HepG2 (cell line): ENCODE measurements around the gene SNAPC4. TPM values are rescaled to one million over a fixed set of nuclear protein-coding genes. Genes with fewer than 3 reads are reported as not detected.

Source experiments
- AFF4 ChIP-seq: sonication (generic); formaldehyde crosslinking; IDR thresholded peaks from 2 replicates; pipeline ENCODE4 v1.4.0; 2020; ENCODE audit warnings: missing genetic modification reagents
- CHCHD3 ChIP-seq: sonication (generic); formaldehyde crosslinking; IDR thresholded peaks from 2 replicates; pipeline ENCODE4 v1.8.0; 2022; ENCODE audit warnings: mild to moderate bottlenecking, missing genetic modification reagents, moderate library complexity
- CHD2 ChIP-seq: IDR thresholded peaks from 2 replicates; pipeline ENCODE4 v1.6.1; 2011; ENCODE audit warnings: low read depth, low read length, improper control_type of control experiment
- HOXA9 ChIP-seq: sonication (generic); formaldehyde crosslinking; IDR thresholded peaks from 2 replicates; pipeline ENCODE4 v1.8.1; 2022; ENCODE audit warnings: missing genetic modification reagents, mild to moderate bottlenecking, moderate library complexity, borderline replicate concordance
- MIER3 ChIP-seq: IDR thresholded peaks from 2 replicates; pipeline ENCODE4 v1.6.1; 2016; ENCODE audit warnings: missing compliant biosample characterization, borderline replicate concordance
- NFKB2 ChIP-seq: sonication (generic); formaldehyde crosslinking; IDR thresholded peaks from 2 replicates; pipeline ENCODE4 v1.4.0; 2020; ENCODE audit warnings: missing genetic modification reagents, borderline replicate concordance
- NKX3-1 ChIP-seq: sonication (generic); formaldehyde crosslinking; IDR thresholded peaks from 2 replicates; pipeline ENCODE4 v1.5.0; 2020; ENCODE audit warnings: missing genetic modification reagents
- PHF8 ChIP-seq: sonication (generic); formaldehyde crosslinking; IDR thresholded peaks from 2 replicates; pipeline ENCODE4 v1.5.0; 2020; ENCODE audit warnings: missing genetic modification reagents
- PITX1 ChIP-seq: sonication (generic); formaldehyde crosslinking; IDR thresholded peaks from 2 replicates; pipeline ENCODE4 v1.5.1; 2020; ENCODE audit warnings: mild to moderate bottlenecking, missing genetic modification reagents
- RAD21 ChIP-seq: fragments of 450-650 bp; formaldehyde crosslinking; IDR thresholded peaks from 2 replicates; pipeline ENCODE4 v1.5.0; 2020; ENCODE audit warnings: mild to moderate bottlenecking
- TSC22D2 ChIP-seq: sonication (generic); formaldehyde crosslinking; IDR thresholded peaks from 2 replicates; pipeline ENCODE4 v1.5.1; 2020; ENCODE audit warnings: missing genetic modification reagents, mild to moderate bottlenecking, borderline replicate concordance
- ZBTB25 ChIP-seq: IDR thresholded peaks from 2 replicates; pipeline ENCODE4 v1.6.1; 2018; ENCODE audit warnings: missing genetic modification reagents
- ZNF318 ChIP-seq: sonication (generic); formaldehyde crosslinking; IDR thresholded peaks from 2 replicates; pipeline ENCODE4 v1.4.0; 2020; ENCODE audit warnings: mild to moderate bottlenecking, missing genetic modification reagents
- ZNF496 ChIP-seq: sonication (generic); formaldehyde crosslinking; IDR thresholded peaks from 2 replicates; pipeline ENCODE4 v1.8.1; 2023; ENCODE audit warnings: mild to moderate bottlenecking, moderate library complexity, missing genetic modification reagents; ENCODE audit not compliant: insufficient replicate concordance
- ZNF589 ChIP-seq: sonication (generic); formaldehyde crosslinking; conservative IDR thresholded peaks from 2 replicates; pipeline ENCODE4 v1.8.0; 2022; ENCODE audit warnings: mild to moderate bottlenecking, moderate library complexity, missing genetic modification reagents
- polyA plus RNA-seq, 8 experiments: library from polyadenylated mRNA; depleted of rRNA in 3 of 8; stranded (reverse) in 7 of 8; unstranded in 1 of 8; fragments of >200 nt; fragmentation: Illumina TruSeq in 4 of 8; extraction: Trizol in 4 of 8; gene quantifications; 2 replicates each; pipeline versions ENCODE4 v1.2.1 to v1.2.3, GENCODE V29; 2011 to 2016; ENCODE audit warnings: low read depth in 4 of 8, missing spikeins in 1 of 8, mixed read lengths in 1 of 8; ENCODE audit not compliant: insufficient read depth in 1 of 8
- total RNA-seq, 5 experiments: library from RNA; depleted of rRNA; stranded (reverse); fragments of >200 nt; fragmentation: Illumina TruSeq; extraction: Trizol; gene quantifications; 2 replicates each; pipeline ENCODE4 v1.2.3, GENCODE V29; 2016; ENCODE audit warnings: low read depth in 1 of 5

Gene SNAPC4
- total and polyA plus RNA-seq, 2 of the 13 experiments (the other 11 are each of a cell fraction or from before 2014, with no cell fraction given): 2.0 to 6.0 TPM

GRCh38 chr9:136438548-136439480 lies 38.8 kb upstream of the SNAPC4 start (continued):
- TF ChIP-seq ZBTB25: no peak
- TF ChIP-seq PHF8 (CRISPR knock-in tag): no peak; the same call in 1 of the 2 replicates
- TF ChIP-seq RAD21: no peak
- TF ChIP-seq NKX3-1 (CRISPR knock-in tag): no peak
- TF ChIP-seq NFKB2: 0 out of 2 replicates have a peak, but pooled peaks have one; percentile 2
- TF ChIP-seq CHD2: no peak
- no peak for TF ChIP-seq ZNF496 (CRISPR knock-in tag)
- TF ChIP-seq CHCHD3 (CRISPR knock-in tag): no peak
- TF ChIP-seq ZNF318 (CRISPR knock-in tag): no peak
- TF ChIP-seq ZNF589 (CRISPR knock-in tag): 0 out of 2 replicates have a peak, but pooled peaks have one; percentile 35
- no peak for TF ChIP-seq PITX1 (CRISPR knock-in tag)
- TF ChIP-seq HOXA9 (CRISPR knock-in tag): no peak
- no peak for TF ChIP-seq AFF4 (CRISPR knock-in tag)
- no peak for TF ChIP-seq MIER3 (CRISPR knock-in tag)
- no peak for TF ChIP-seq TSC22D2 (CRISPR knock-in tag)
